Naive thymus-derived CD4-positive, alpha-beta T cell (primary cell): Measurements from ENCODE around the gene PSAT1. TPM values are rescaled to one million over a fixed set of nuclear protein-coding genes. Genes with fewer than 3 reads are reported as not detected.
A peak's percentile ranks its signal among the peaks of the same experiment; 100 is the strongest.

Experiments used
- ATAC-seq: fragments of 150-1000 bp; cut with Tn5 transposase; 2 replicates; pipeline ENCODE4 v1.10.0; 2021; ENCODE audit warnings: mild to moderate bottlenecking, moderate library complexity
- CTCF ChIA-PET: fragments of 350-600 bp; sonication (Branson Sonifier 250); formaldehyde crosslinking; loops from one replicate; lab custom pipeline; 2021; ENCODE audit warnings: antibody characterized with exemption; lab: Charles Lee
- POLR2A ChIA-PET: fragments of 350-600 bp; sonication (Branson Sonifier 250); formaldehyde crosslinking; loops from one replicate; lab custom pipeline; 2021; ENCODE audit warnings: antibody characterized with exemption, inconsistent platforms; lab: Charles Lee
- DNase-seq, 9 donors: peaks; one replicate each; pipeline versions ENCODE4 v3.0.0 to v3.0.0-alpha.2; 2020 to 2022; ENCODE audit warnings: mixed read lengths in 1 of 9
- H3K27ac ChIP-seq: one replicate; pipeline ENCODE4 v1.7.0; 2013; ENCODE audit warnings: mild to moderate bottlenecking, low read depth, low read length, moderate library complexity
- H3K27me3 ChIP-seq, 2 donors: one replicate each; pipeline ENCODE4 v1.7.0; 2013; ENCODE audit warnings: low read length in 2 of 2, mild to moderate bottlenecking in 2 of 2, moderate library complexity in 2 of 2; ENCODE audit not compliant: control insufficient read depth in 2 of 2, insufficient read depth in 2 of 2
- H3K36me3 ChIP-seq, 3 experiments: 1 replicate in 2 of 3; 2 replicates in 1 of 3; pipeline ENCODE4 v1.7.0; 2013; ENCODE audit warnings: low read length in 3 of 3, mild to moderate bottlenecking in 3 of 3, moderate library complexity in 1 of 3; ENCODE audit not compliant: insufficient read depth in 3 of 3, control insufficient read depth in 2 of 3
- H3K4me1 ChIP-seq, 2 donors: one replicate each; pipeline ENCODE4 v1.7.0; 2013; ENCODE audit warnings: low read length in 2 of 2, mild to moderate bottlenecking in 2 of 2, moderate library complexity in 1 of 2; ENCODE audit not compliant: control insufficient read depth in 2 of 2, insufficient read depth in 2 of 2
- H3K4me3 ChIP-seq: 2 replicates; pipeline ENCODE4 v1.7.0; 2013; ENCODE audit warnings: mild to moderate bottlenecking, low read length
- H3K9me3 ChIP-seq, 3 experiments: 1 replicate in 2 of 3; 2 replicates in 1 of 3; pipeline ENCODE4 v1.7.0; 2013; ENCODE audit warnings: low read length in 3 of 3; ENCODE audit not compliant: control insufficient read depth in 2 of 3
- H3K27ac Mint-ChIP-seq, 9 donors: one replicate each; pipeline ENCODE4 v1.8.0; 2020 to 2022; ENCODE audit warnings: mixed read lengths in 9 of 9, mild to moderate bottlenecking in 8 of 9, moderate library complexity in 5 of 9, inconsistent platforms in 2 of 9
- H3K27me3 Mint-ChIP-seq, 5 donors: one replicate each; pipeline ENCODE4 v1.8.0; 2021 to 2022; ENCODE audit warnings: mixed read lengths in 5 of 5, mild to moderate bottlenecking in 1 of 5
- H3K36me3 Mint-ChIP-seq, 5 donors: one replicate each; pipeline ENCODE4 v1.8.0; 2020 to 2022; ENCODE audit warnings: mixed read lengths in 5 of 5, mild to moderate bottlenecking in 3 of 5, inconsistent platforms in 1 of 5
- H3K4me1 Mint-ChIP-seq, 7 donors: one replicate each; pipeline ENCODE4 v1.8.0; 2020 to 2022; ENCODE audit warnings: mixed read lengths in 7 of 7, mild to moderate bottlenecking in 3 of 7, inconsistent platforms in 1 of 7
- H3K4me3 Mint-ChIP-seq, 10 donors: one replicate each; pipeline ENCODE4 v1.8.0; 2020 to 2022; ENCODE audit warnings: mild to moderate bottlenecking in 10 of 10, mixed read lengths in 10 of 10, moderate library complexity in 6 of 10, inconsistent platforms in 2 of 10
- H3K9me3 Mint-ChIP-seq, 11 donors: one replicate each; pipeline ENCODE4 v1.8.0; 2020 to 2022; ENCODE audit warnings: mixed read lengths in 11 of 11, mild to moderate bottlenecking in 4 of 11, inconsistent platforms in 1 of 11, moderate library complexity in 1 of 11
- intact Hi-C, 2 donors: fragments of 100-400 bp; cut with micrococcal nuclease; formaldehyde crosslinking; loops; one replicate each; pipeline ENCODE4 v1.15.1; 2023
- polyA plus RNA-seq, 2 donors: library from polyadenylated mRNA; unstranded; fragments of 300-500 nt; fragmentation: Illumina TruSeq; gene quantifications; one replicate each; pipeline ENCODE4 v1.2.3, GENCODE V29; 2021
- total RNA-seq, 6 experiments: library from RNA in 5 of 6; stranded (reverse) in 5 of 6; gene quantifications; 1 replicate in 5 of 6; 2 replicates in 1 of 6; pipeline ENCODE4 v1.2.3 and lab custom pipeline; 2021 to 2026

PSAT1 gene
- total and polyA plus RNA-seq, 7 experiments from 2014 or later, result 1.6 to 65.2 (median 10.3) TPM

DNA sequence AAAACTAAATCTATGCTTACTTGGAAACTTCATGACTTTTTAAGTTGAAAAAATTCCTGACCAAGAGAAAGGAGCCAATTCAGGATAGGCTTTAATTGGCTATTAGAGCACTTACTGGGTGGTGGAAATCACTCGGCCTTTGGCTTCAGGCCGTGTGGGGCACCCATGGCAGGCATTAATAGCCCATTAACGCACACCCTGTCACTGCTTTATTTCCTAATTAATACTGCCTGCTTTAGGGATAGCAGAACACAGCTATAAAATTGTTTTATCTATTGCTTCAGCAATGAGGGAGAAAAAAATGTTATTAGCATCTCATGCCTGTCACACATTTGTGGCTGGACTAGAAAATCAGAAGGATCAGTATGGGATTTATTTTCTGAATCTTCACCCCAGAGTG lies 58.1 kb downstream of the PSAT1 start:
- ATAC-seq (no peak), DNase-seq (no peak)
- Histone ChIP-seq H3K9me3 (no peaks in the 10 kb centered on the region), H3K4me3 (no peak overlapping the region), H3K4me1 (peaks cover 0 to 3% of the 10 kb centered on the region in 2 donors), H3K36me3 (no peaks in the 10 kb centered on the region), H3K27ac (no peak overlapping the region), H3K27me3 (no peaks in the 10 kb centered on the region)
- Mint-ChIP-seq H3K4me1 (peaks cover 5 to 30% (median 16%) of the 10 kb centered on the region in 7 donors), H3K9me3 (no peaks in the 10 kb centered on the region), H3K4me3 (no peak overlapping the region), H3K27ac (peak overlapping the region in 1 of 9 donors; percentile 16), H3K36me3 (peaks cover 0 to 2% (median 0%) of the 10 kb centered on the region in 5 donors), H3K27me3 (no peaks in the 10 kb centered on the region)
- POLR2A ChIA-PET, result no interaction called here
- CTCF ChIA-PET, result no interaction called here
- intact Hi-C loops, result no loop called here

DNA sequence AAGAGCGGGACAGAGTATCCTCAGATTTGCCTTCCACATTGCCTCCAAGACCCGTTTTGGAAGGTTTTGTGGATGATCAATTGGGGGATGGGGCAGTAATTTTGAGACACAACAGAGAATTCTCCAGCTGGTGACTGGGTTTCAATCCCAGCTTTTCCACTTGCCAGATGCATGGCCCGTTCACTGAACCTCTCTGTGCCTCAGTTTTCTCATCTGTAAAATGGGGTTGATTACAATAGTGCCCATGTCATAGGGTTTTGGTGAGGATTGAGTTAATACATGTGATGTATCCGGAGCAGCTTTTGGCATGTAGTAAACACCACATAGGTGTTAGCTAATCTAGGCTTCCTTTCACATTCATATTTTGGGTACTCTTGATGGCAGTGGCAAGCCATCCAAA lies 59.7 kb downstream of the PSAT1 start:
- Mint-ChIP-seq H3K4me1 (peaks cover 4 to 16% (median 9%) of the 10 kb centered on the region in 7 donors), H3K4me3 (no peak overlapping the region), H3K9me3 (no peaks in the 10 kb centered on the region), H3K27me3 (no peaks in the 10 kb centered on the region), H3K27ac (no peak overlapping the region), H3K36me3 (no peaks in the 10 kb centered on the region)
- Histone ChIP-seq H3K4me1 (peaks cover 0 to 3% of the 10 kb centered on the region in 2 donors), H3K36me3 (no peaks in the 10 kb centered on the region), H3K27me3 (no peaks in the 10 kb centered on the region), H3K4me3 (no peak overlapping the region), H3K27ac (no peak overlapping the region), H3K9me3 (no peaks in the 10 kb centered on the region)
- no peak for DNase-seq
- intact Hi-C loops, result no loop called here
- ATAC-seq, result no peak
- CTCF ChIA-PET, result no interaction called here
- POLR2A ChIA-PET, result no interaction called here

DNA sequence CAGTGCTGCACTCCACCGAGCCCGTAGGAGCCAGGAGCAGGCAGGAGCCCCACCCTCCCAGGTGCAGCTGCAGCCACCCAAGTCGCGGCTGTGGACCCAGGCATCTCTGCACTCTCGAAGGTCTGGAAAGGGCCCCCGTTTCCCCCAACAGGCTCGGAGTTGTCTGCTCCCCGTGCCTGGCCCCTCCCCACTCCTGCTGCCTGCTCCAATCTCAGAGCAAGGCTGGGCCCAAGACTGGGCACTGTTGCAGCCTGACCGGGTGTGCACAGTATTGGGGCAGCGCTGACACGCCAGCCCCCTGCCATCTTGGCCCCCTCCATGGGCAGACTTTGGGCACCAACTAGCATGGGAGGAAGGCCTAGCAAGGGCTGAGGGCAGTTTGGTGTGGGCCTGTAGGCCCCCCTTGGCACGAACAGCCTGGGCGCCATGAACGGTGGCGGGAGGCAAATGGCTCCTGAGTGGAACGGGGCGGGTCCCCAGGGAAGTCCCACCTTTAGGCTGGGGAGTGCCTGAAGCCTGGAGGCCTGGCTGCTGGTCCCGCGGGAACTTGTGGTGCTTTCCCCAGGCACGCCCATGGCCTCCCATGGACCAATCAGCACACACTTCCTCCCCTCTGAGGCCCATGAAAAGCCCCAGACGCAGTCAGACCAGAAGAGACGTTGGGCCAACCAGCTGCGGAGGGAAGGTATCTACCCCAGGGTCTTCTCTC lies 60.4 kb downstream of the PSAT1 start:
- no peaks in the 10 kb centered on the region for H3K27me3 Mint-ChIP-seq
- no peak overlapping the region for H3K27ac ChIP-seq
- H3K36me3 ChIP-seq, result no peaks in the 10 kb centered on the region
- H3K9me3 ChIP-seq, result no peaks in the 10 kb centered on the region
- no peak for DNase-seq
- H3K4me1 ChIP-seq, result no peaks in the 10 kb centered on the region
- no peak overlapping the region for H3K27ac Mint-ChIP-seq
- no peaks in the 10 kb centered on the region for H3K27me3 ChIP-seq
- no peak for ATAC-seq
- H3K9me3 Mint-ChIP-seq, result no peaks in the 10 kb centered on the region
- H3K4me3 ChIP-seq, result no peak overlapping the region
- no peak overlapping the region for H3K4me3 Mint-ChIP-seq
- peaks cover 0 to 10% (median 2%) of the 10 kb centered on the region in 7 donors for H3K4me1 Mint-ChIP-seq
- ChIA-PET POLR2A (no interaction called here), CTCF (no interaction called here)
- no peaks in the 10 kb centered on the region for H3K36me3 Mint-ChIP-seq
- intact Hi-C loops, result no loop called here

DNA sequence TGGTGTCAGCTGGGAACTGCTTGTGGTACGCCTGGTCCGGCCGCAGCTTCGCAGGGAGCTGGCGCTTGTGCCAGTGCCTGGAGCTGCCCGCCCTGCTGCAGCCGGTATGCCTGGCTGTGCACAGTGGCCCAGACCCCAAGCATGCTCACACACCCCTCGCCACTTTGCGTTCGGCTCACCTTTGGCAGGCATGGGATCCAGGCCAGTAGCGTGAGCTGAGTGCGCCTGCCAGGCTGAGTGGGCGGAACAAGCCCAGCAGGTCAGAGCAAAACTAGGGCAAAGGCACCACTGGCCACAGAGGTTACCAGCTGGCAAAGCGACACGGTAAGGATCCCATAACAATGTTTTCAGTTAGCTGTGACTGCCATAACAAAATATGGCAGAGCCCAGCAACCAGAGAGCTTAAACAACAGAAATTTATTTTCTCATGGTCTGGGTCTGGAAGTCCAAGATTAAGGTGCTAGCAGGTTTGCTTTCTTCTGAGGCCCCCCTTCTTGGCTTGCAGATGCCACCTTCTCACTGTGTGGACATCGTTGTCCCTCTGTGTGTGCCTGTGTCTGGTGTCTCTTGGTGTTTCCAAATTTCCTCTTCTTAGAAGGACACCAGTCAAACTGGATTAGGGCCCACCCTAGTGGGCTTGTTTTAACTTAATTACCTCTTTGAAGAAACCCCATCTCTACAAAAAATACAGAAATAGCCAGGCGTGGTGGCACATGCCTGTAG lies 61.6 kb downstream of the PSAT1 start:
- no peaks in the 10 kb centered on the region for H3K9me3 ChIP-seq
- H3K27ac ChIP-seq, result no peak overlapping the region
- intact Hi-C loops, result no loop called here
- POLR2A ChIA-PET, result no interaction called here
- H3K36me3 Mint-ChIP-seq, result no peaks in the 10 kb centered on the region
- DNase-seq (no peak), ATAC-seq (no peak)
- CTCF ChIA-PET, result no interaction called here
- H3K9me3 Mint-ChIP-seq, result no peaks in the 10 kb centered on the region
- no peaks in the 10 kb centered on the region for H3K4me1 ChIP-seq
- H3K27ac Mint-ChIP-seq, result no peak overlapping the region
- no peak overlapping the region for H3K4me3 ChIP-seq
- no peaks in the 10 kb centered on the region for H3K36me3 ChIP-seq
- no peak overlapping the region for H3K4me3 Mint-ChIP-seq
- H3K27me3 Mint-ChIP-seq, result no peaks in the 10 kb centered on the region
- peaks cover 0 to 4% (median 0%) of the 10 kb centered on the region in 7 donors for H3K4me1 Mint-ChIP-seq
- no peaks in the 10 kb centered on the region for H3K27me3 ChIP-seq

DNA sequence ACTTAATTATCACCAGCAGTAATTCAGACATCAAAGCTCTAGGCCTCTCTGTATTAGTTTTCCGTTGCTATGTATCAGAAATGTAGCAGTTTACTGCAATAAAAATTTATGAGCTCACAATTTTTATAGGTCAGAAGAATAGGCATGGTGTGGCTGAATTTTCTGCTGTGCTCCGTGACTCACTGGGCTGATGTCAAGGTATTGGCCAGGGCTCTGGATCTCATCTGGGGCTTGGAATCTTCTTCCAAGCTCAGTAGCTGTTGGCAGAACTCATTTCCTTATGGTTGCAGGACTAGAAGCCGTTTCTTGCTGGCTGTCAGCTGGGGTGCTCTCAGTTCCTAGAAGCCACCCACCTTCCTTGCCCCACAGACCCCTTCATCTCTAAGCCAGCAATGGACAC lies 66.3 kb downstream of the PSAT1 start:
- H3K9me3 Mint-ChIP-seq, result no peaks in the 10 kb centered on the region
- Histone ChIP-seq H3K4me1 (no peaks in the 10 kb centered on the region), H3K4me3 (no peak overlapping the region), H3K9me3 (no peaks in the 10 kb centered on the region), H3K27me3 (no peaks in the 10 kb centered on the region), H3K27ac (no peak overlapping the region), H3K36me3 (no peaks in the 10 kb centered on the region)
- DNase-seq, result no peak
- no peak overlapping the region for H3K4me3 Mint-ChIP-seq
- H3K36me3 Mint-ChIP-seq, result no peaks in the 10 kb centered on the region
- CTCF ChIA-PET, result no interaction called here
- peaks cover 0 to 3% (median 0%) of the 10 kb centered on the region in 7 donors for H3K4me1 Mint-ChIP-seq
- no peak overlapping the region for H3K27ac Mint-ChIP-seq
- H3K27me3 Mint-ChIP-seq, result no peaks in the 10 kb centered on the region
- POLR2A ChIA-PET, result no interaction called here
- intact Hi-C loops, result no loop called here
- no peak for ATAC-seq

DNA sequence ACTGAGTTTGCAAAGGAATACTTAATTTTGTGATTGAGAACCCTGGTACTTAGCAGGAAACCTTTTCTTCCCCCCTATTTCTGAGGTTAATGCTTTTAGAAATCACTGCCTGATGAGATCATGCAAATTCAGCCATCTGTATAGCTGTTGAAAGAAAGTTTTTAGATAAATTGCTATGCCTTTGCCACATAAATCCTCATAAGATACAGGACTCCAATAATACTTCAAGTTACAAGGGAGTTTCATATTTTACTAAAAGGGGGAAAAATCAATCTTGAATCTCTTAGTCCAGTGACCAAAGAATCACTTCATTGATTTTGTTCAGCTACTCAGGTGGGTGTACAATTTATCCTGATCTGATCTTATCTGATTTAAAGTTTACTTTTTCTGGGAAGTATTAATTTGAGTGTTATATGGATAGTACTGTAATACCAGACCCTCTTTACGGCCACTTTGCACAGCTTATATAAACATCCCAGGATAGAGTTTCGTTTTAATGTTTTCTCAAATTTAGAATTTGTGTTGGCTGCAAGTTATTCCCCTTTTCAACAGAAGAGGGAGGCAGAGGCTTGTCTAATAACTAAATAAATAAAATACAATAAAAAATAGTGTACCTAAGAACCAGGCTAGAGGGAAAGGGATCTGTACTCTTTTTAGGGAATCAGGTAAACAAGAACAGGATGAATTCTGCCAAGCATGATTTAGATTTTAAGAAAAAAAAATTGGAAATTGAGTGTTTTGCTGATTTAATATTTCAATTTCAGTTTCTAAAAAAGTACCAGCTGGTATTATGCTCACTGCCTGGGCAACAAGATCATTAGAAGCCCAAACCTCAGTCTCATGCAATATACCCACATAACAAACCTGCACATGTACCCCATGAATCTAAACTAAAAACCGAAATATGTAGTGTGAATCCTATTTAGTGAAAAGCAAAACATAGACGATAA lies 69.1 kb downstream of the PSAT1 start:
- no peak overlapping the region for H3K4me3 Mint-ChIP-seq
- H3K9me3 Mint-ChIP-seq, result no peaks in the 10 kb centered on the region
- DNase-seq (no peak), ATAC-seq (no peak)
- peaks cover 0 to 3% (median 0%) of the 10 kb centered on the region in 7 donors for H3K4me1 Mint-ChIP-seq
- H3K4me1 ChIP-seq, result no peaks in the 10 kb centered on the region
- intact Hi-C loops, result loop anchor here in 1 of 2 donors (5.0 kb wide), 1 partner anchor 389 kb away; no protein-coding TSS in a partner anchor
- no peaks in the 10 kb centered on the region for H3K36me3 ChIP-seq
- ChIA-PET POLR2A (no interaction called here), CTCF (interaction anchor here (0.6 kb wide), 1 partner anchor 615 kb away, joined by 3 read pairs; no protein-coding TSS in a partner anchor)
- H3K4me3 ChIP-seq, result no peak overlapping the region
- H3K27me3 ChIP-seq, result no peaks in the 10 kb centered on the region
- H3K27ac ChIP-seq, result no peak overlapping the region
- H3K36me3 Mint-ChIP-seq, result no peaks in the 10 kb centered on the region
- peaks cover 7 to 16% (median 15%) of the 10 kb centered on the region in 5 donors for H3K27me3 Mint-ChIP-seq
- H3K9me3 ChIP-seq, result no peaks in the 10 kb centered on the region
- H3K27ac Mint-ChIP-seq, result no peak overlapping the region
